Left lung (tissue), 10 donors: Measurements from ENCODE around the gene PRPF39. TPM values are rescaled to one million over a fixed set of nuclear protein-coding genes. Genes with fewer than 3 reads are reported as not detected.

ENCODE experiments used
- ATAC-seq: fragments of 200-7000 bp; cut with Tn5 transposase; one replicate; pipeline ENCODE4 v1.9.1; 2020; ENCODE audit warnings: moderate library complexity
- DNase-seq, 4 donors: peaks; one replicate each; pipeline ENCODE4 v3.0.0-alpha.2; 2013 to 2020
- H3K27ac ChIP-seq, 2 donors: fragments of 200-600 bp; sonication (generic) in 1 of 2; one replicate each; pipeline versions ENCODE4 v1.5.0 to v1.8.0; 2020 to 2021
- H3K27me3 ChIP-seq, 2 donors: fragments of 200-600 bp; sonication (generic) in 1 of 2; one replicate each; pipeline versions ENCODE4 v1.5.0 to v1.8.0; 2020 to 2021
- H3K36me3 ChIP-seq, 2 donors: fragments of 200-600 bp; sonication (generic) in 1 of 2; one replicate each; pipeline versions ENCODE4 v1.5.0 to v1.8.0; 2020 to 2021
- H3K4me1 ChIP-seq, 2 donors: fragments of 200-600 bp; one replicate each; pipeline ENCODE4 v1.8.0; 2021
- H3K4me3 ChIP-seq, 2 donors: fragments of 200-600 bp; sonication (generic) in 1 of 2; one replicate each; pipeline versions ENCODE4 v1.5.0 to v1.8.0; 2020 to 2021; ENCODE audit warnings: mild to moderate bottlenecking in 1 of 2
- H3K9me3 ChIP-seq, 2 donors: fragments of 200-600 bp; sonication (generic) in 1 of 2; one replicate each; pipeline versions ENCODE4 v1.5.0 to v1.8.0; 2020 to 2021
- CTCF ChIP-seq, 2 donors: fragments of 200-600 bp; sonication (generic) in 1 of 2; IDR thresholded peaks; one replicate each; pipeline versions ENCODE4 v1.5.0 to v1.8.0; 2021; ENCODE audit warnings: antibody characterized with exemption in 2 of 2
- intact Hi-C, 2 donors: fragments of 100-400 bp; cut with DNase I; formaldehyde crosslinking; loops; one replicate each; pipeline versions ENCODE4 v1.11.2 to v1.14.2; 2022
- polyA plus RNA-seq, 6 donors: library from polyadenylated mRNA; unstranded; fragments of 120-200 nt; gene quantifications; one replicate each; pipeline ENCODE4 v1.2.1, GENCODE V29; 2013; ENCODE audit not compliant: insufficient read length in 6 of 6
- total RNA-seq, 2 donors: library from RNA; stranded (reverse); fragmentation: NEBNext Ultra II Directional; extraction: Animal tissue kit (Norgen Biotek cat#: 25700); gene quantifications; one replicate each; pipeline ENCODE4 v1.2.1, GENCODE V29; 2021
- donor health status: DM: no; HTN: yes; CAD: no.
- donor health status: DM: no; HTN: no; CAD: no.

Gene PRPF39
- total and polyA plus RNA-seq, 8 donors = 18.5 to 103 (median 73.8) TPM

- intact Hi-C loops = no loop called here
- Histone ChIP-seq H3K27me3 (no peaks in the 10 kb centered on the region), H3K36me3 (peaks cover 0 to 62% of the 10 kb centered on the region in 2 donors), H3K4me3 (no peak overlapping the region), H3K27ac (no peak overlapping the region), H3K4me1 (no peaks in the 10 kb centered on the region), H3K9me3 (no peaks in the 10 kb centered on the region)
- no peak for TF ChIP-seq CTCF (IDR thresholded peaks at IDR 0.05)
- no peak for ATAC-seq
- no peak for DNase-seq
Measured at GRCh38 chr14:45096218-45096617, 12.3 kb downstream of the PRPF39 start.

GRCh38 chr14:45103806-45104205 is 19.9 kb downstream of the PRPF39 start:
- DNase-seq = no peak

GRCh38 chr14:45104561-45104960 is 20.6 kb downstream of the PRPF39 start:
- H3K27ac ChIP-seq = no peak overlapping the region
- intact Hi-C loops = no loop called here
- no peak for TF ChIP-seq CTCF (IDR thresholded peaks at IDR 0.05)

More at GRCh38 chr14:45103806-45104205, 19.9 kb downstream of the PRPF39 start:
- Histone ChIP-seq H3K9me3 (no peaks in the 10 kb centered on the region), H3K4me3 (no peak overlapping the region), H3K27me3 (no peaks in the 10 kb centered on the region), H3K36me3 (peaks cover 0 to 74% of the 10 kb centered on the region in 2 donors), H3K4me1 (no peaks in the 10 kb centered on the region), H3K27ac (no peak overlapping the region)
- intact Hi-C loops = no loop called here
- ATAC-seq = no peak
- TF ChIP-seq CTCF (IDR thresholded peaks at IDR 0.05) = no peak

GRCh38 chr14:45112896-45113781 is 29.2 kb downstream of the PRPF39 start:
- Histone ChIP-seq H3K27me3 (no peaks in the 10 kb centered on the region), H3K36me3 (peaks cover 0 to 93% of the 10 kb centered on the region in 2 donors), H3K4me1 (no peaks in the 10 kb centered on the region), H3K9me3 (no peaks in the 10 kb centered on the region), H3K27ac (no peak overlapping the region), H3K4me3 (no peak overlapping the region)
- TF ChIP-seq CTCF (IDR thresholded peaks at IDR 0.05) = no peak
- ATAC-seq (no peak), DNase-seq (no peak)
- intact Hi-C loops = no loop called here

More at GRCh38 chr14:45104561-45104960, 20.6 kb downstream of the PRPF39 start:
- H3K4me1 ChIP-seq = no peaks in the 10 kb centered on the region
- ATAC-seq = no peak
- H3K4me3 ChIP-seq = no peak overlapping the region
- H3K9me3 ChIP-seq = no peaks in the 10 kb centered on the region
- no peak for DNase-seq
- H3K36me3 ChIP-seq = peaks cover 0 to 74% of the 10 kb centered on the region in 2 donors
- no peaks in the 10 kb centered on the region for H3K27me3 ChIP-seq

GRCh38 chr14:45114327-45114726 is 30.4 kb downstream of the PRPF39 start:
- intact Hi-C loops = no loop called here
- H3K27me3 ChIP-seq = no peaks in the 10 kb centered on the region
- H3K4me3 ChIP-seq = no peak overlapping the region
- no peak for ATAC-seq
- H3K4me1 ChIP-seq = no peaks in the 10 kb centered on the region
- no peak for TF ChIP-seq CTCF (IDR thresholded peaks at IDR 0.05)
- no peaks in the 10 kb centered on the region for H3K9me3 ChIP-seq
- no peak overlapping the region for H3K27ac ChIP-seq
- DNase-seq = no peak
- H3K36me3 ChIP-seq = peaks cover 0 to 95% of the 10 kb centered on the region in 2 donors
